Keratinocyte (primary cell): ENCODE results near the gene IST1. TPM values are rescaled to one million over a fixed set of nuclear protein-coding genes. Genes with fewer than 3 reads are reported as not detected.

Experiments
- DNase-seq: peaks from one replicate; pipeline ENCODE4 v3.0.0-alpha.2; 2011; ENCODE audit warnings: low read depth, missing footprints, low spot score
- FAIRE-seq: peaks from 2 replicates; lab custom pipeline; 2011; peaks lifted over from hg19 to GRCh38; lab: Jason Lieb, UNC
- H2AFZ ChIP-seq: 2 replicates; pipeline ENCODE4 v1.6.0; 2012; ENCODE audit warnings: low read length, control low read depth, inconsistent platforms; ENCODE audit not compliant: control insufficient read depth
- H3K27ac ChIP-seq: 2 replicates; pipeline ENCODE4 v1.5.1; 2011; ENCODE audit warnings: low read length; ENCODE audit not compliant: control insufficient read depth, insufficient read depth
- H3K27me3 ChIP-seq: 3 replicates; pipeline ENCODE4 v1.6.0; 2011; ENCODE audit warnings: low read length; ENCODE audit not compliant: control insufficient read depth, insufficient read depth; ENCODE audit errors: extremely low read depth
- H3K36me3 ChIP-seq, 2 experiments: 2 replicates in 1 of 2; 3 replicates in 1 of 2; pipeline ENCODE4 v1.5.1; 2011; ENCODE audit warnings: low read length in 2 of 2, mild to moderate bottlenecking in 1 of 2; ENCODE audit not compliant: control insufficient read depth in 2 of 2, insufficient read depth in 2 of 2; ENCODE audit errors: extremely low read depth in 1 of 2
- H3K4me1 ChIP-seq: 3 replicates; pipeline ENCODE4 v1.5.1; 2011; ENCODE audit warnings: low read length; ENCODE audit not compliant: control insufficient read depth, insufficient read depth; ENCODE audit errors: extremely low read depth
- H3K4me2 ChIP-seq: 3 replicates; pipeline ENCODE4 v1.6.0; 2011; ENCODE audit warnings: low read depth, low read length; ENCODE audit not compliant: control insufficient read depth, insufficient read depth; ENCODE audit errors: extremely low read depth
- H3K4me3 ChIP-seq, 3 experiments: fragments of 200-600 bp in 1 of 3; sonication (generic) in 1 of 3; 2 replicates in 2 of 3; 3 replicates in 1 of 3; pipeline ENCODE4 v1.5.1; 2011 to 2016; ENCODE audit warnings: low read length in 3 of 3, mild to moderate bottlenecking in 3 of 3, control low read depth in 2 of 3, inconsistent platforms in 1 of 3, low read depth in 1 of 3, mixed read lengths in 1 of 3, mixed run types in 1 of 3, moderate library complexity in 1 of 3; ENCODE audit not compliant: control insufficient read depth in 2 of 3, insufficient read depth in 2 of 3; ENCODE audit errors: extremely low read depth in 1 of 3
- H3K79me2 ChIP-seq: 2 replicates; pipeline ENCODE4 v1.6.0; 2012; ENCODE audit warnings: low read length; ENCODE audit not compliant: control insufficient read depth, insufficient read depth
- H3K9ac ChIP-seq: 3 replicates; pipeline ENCODE4 v1.6.0; 2011; ENCODE audit warnings: low read length; ENCODE audit not compliant: control insufficient read depth, insufficient read depth; ENCODE audit errors: extremely low read depth
- H3K9me1 ChIP-seq: 3 replicates; pipeline ENCODE4 v1.6.0; 2011; ENCODE audit warnings: low read length; ENCODE audit not compliant: control insufficient read depth, insufficient read depth; ENCODE audit errors: extremely low read depth
- H3K9me3 ChIP-seq: 2 replicates; pipeline ENCODE4 v1.5.1; 2012; ENCODE audit warnings: low read depth, low read length; ENCODE audit not compliant: control insufficient read depth
- H4K20me1 ChIP-seq: 3 replicates; pipeline ENCODE4 v1.6.0; 2011; ENCODE audit warnings: low read length; ENCODE audit not compliant: control insufficient read depth, insufficient read depth; ENCODE audit errors: extremely low read depth
- CTCF ChIP-seq, 3 experiments: IDR thresholded peaks in 1 of 3; conservative IDR thresholded peaks in 1 of 3; optimal IDR thresholded peaks in 1 of 3; 2 replicates in 2 of 3; 3 replicates in 1 of 3; pipeline versions ENCODE3 to v1.5.1; 2011; ENCODE audit warnings: low read length in 3 of 3, mild to moderate bottlenecking in 3 of 3, moderate library complexity in 2 of 3, control low read depth in 1 of 3, inconsistent platforms in 1 of 3; ENCODE audit not compliant: insufficient read depth in 2 of 3; ENCODE audit errors: extremely low read depth in 1 of 3
- EZH2 ChIP-seq: IDR thresholded peaks from one replicate; pipeline ENCODE4 v1.6.1; 2012; ENCODE audit warnings: inconsistent platforms, mild to moderate bottlenecking, low read length, moderate library complexity
- dilution Hi-C: fragments of 300-500 bp; cut with MboI; formaldehyde crosslinking; loops from one replicate; pipeline ENCODE4 v1.7.0; 2020; ENCODE audit warnings: low sequenced_read_pairs; ENCODE audit not compliant: extremely low pct_ligation_motif_present
- polyA minus RNA-seq, 3 experiments: library from RNA; depleted of rRNA, polyadenylated mRNA; stranded (reverse); fragments of >200 nt; gene quantifications; 1 replicate in 1 of 3; 2 replicates in 1 of 3; 3 replicates in 1 of 3; pipeline ENCODE4 v1.2.3, GENCODE V29; 2011
- polyA plus RNA-seq, 5 experiments: library from polyadenylated mRNA; depleted of rRNA in 3 of 5; stranded (reverse) in 3 of 5; stranded (forward) in 1 of 5; unstranded in 1 of 5; fragments of >200 nt; gene quantifications; 1 replicate in 1 of 5; 2 replicates in 3 of 5; 3 replicates in 1 of 5; pipeline versions ENCODE4 v1.2.1 to v1.2.3, GENCODE V29; 2011 to 2012; ENCODE audit warnings: missing spikeins in 2 of 5, low read depth in 1 of 5, low replicate concordance in 1 of 5

IST1 gene
- polyA plus RNA-seq (179 to 188 TPM (median 187 TPM) in 3 replicates), polyA minus RNA-seq (102 to 173 TPM (median 149 TPM) in 3 replicates)
- 111 TPM for polyA plus RNA-seq (2011; ENCODE audit: low read depth)
- polyA plus RNA-seq (2011; cell fraction: cytosol; rRNA removed): 85.0 and 117 TPM in 2 replicates
- polyA plus RNA-seq (2011; cell fraction: nucleus; rRNA removed): 303 and 335 TPM in 2 replicates
- polyA plus RNA-seq (2012; ENCODE audit: low replicate concordance): 88.5 and 128 TPM in 2 replicates
- 40.7 TPM for polyA minus RNA-seq (2011; cell fraction: cytosol; rRNA and poly(A)+ RNA removed)
- 77.6 and 143 TPM in 2 replicates for polyA minus RNA-seq (2011; cell fraction: nucleus; rRNA and poly(A)+ RNA removed)

GRCh38 chr16:71894921-71895678 lies at the start of gene IST1:
Gene IST1, plus strand, starts transcription at chr16:71895531. Its CDS starts 20,110 bp downstream, at chr16:71915641.
- DNase-seq: peak; percentile 48
- Histone ChIP-seq H3K9me3 (no peaks in the 10 kb centered on the region), H2AFZ (peak within 1 kb of the TSS; percentile 96), H3K36me3 (no peaks in the 10 kb centered on the region), H3K27ac (peak within 1 kb of the TSS; percentile 92), H3K79me2 (peaks cover 47% of the 10 kb centered on the region), H3K4me2 (peak within 1 kb of the TSS; percentile 92), H3K4me1 (peaks cover 3% of the 10 kb centered on the region), H3K27me3 (no peaks in the 10 kb centered on the region), H3K9me1 (no peaks in the 10 kb centered on the region), H4K20me1 (peaks cover 5% of the 10 kb centered on the region), H3K9ac (peak within 1 kb of the TSS; percentile 98), H3K4me3 (peak within 1 kb of the TSS; percentile 91 to 100 (median 96))
- no peak for FAIRE-seq
- TF ChIP-seq EZH2 (no peak), CTCF (optimal IDR thresholded peaks at IDR 0.05 in 1 of 3, IDR thresholded peaks at IDR 0.05 in 1 of 3, conservative IDR thresholded peaks at IDR 0.05 in 1 of 3; ENCODE audit: extremely low read depth in 1 of 3, insufficient read depth in 2 of 3, low read length in 3 of 3) (no peak)
- dilution Hi-C loops: no loop called here

- H3K27me3 ChIP-seq: no peaks in the 10 kb centered on the region
- TF ChIP-seq CTCF (optimal IDR thresholded peaks at IDR 0.05 in 1 of 3, IDR thresholded peaks at IDR 0.05 in 1 of 3, conservative IDR thresholded peaks at IDR 0.05 in 1 of 3; ENCODE audit: extremely low read depth in 1 of 3, insufficient read depth in 2 of 3, low read length in 3 of 3): no peak
- TF ChIP-seq EZH2: no peak
Observed at GRCh38 chr16:71845639-71846430, 49.5 kb upstream of the IST1 start, which contains the start of gene ATXN1L. Gene ATXN1L, plus strand, starts transcription at chr16:71845976. Its CDS starts 3,765 bp downstream, at chr16:71849741.

More at GRCh38 chr16:71845639-71846430, 49.5 kb upstream of the IST1 start, which contains the start of gene ATXN1L:
- dilution Hi-C loops: no loop called here
- Histone ChIP-seq H3K9me1 (peaks cover 3% of the 10 kb centered on the region), H2AFZ (peak within 1 kb of the TSS; percentile 73), H3K79me2 (peaks cover 23% of the 10 kb centered on the region), H3K36me3 (peaks cover 14 to 18% of the 10 kb centered on the region in 2 experiments), H3K4me2 (peak within 1 kb of the TSS; percentile 93), H4K20me1 (no peaks in the 10 kb centered on the region), H3K4me3 (peak within 1 kb of the TSS; percentile 97 to 100 (median 98)), H3K9ac (peak within 1 kb of the TSS; percentile 97), H3K4me1 (peaks cover 12% of the 10 kb centered on the region), H3K27ac (peak within 1 kb of the TSS; percentile 96), H3K9me3 (no peaks in the 10 kb centered on the region)
- DNase-seq (peak; percentile 67), FAIRE-seq (no peak)
